ENCODE measurements around the gene PDLIM5. TPM values are rescaled to one million over a fixed set of nuclear protein-coding genes. Genes with fewer than 3 reads are reported as not detected.
A peak's percentile ranks its signal among the peaks of the same experiment; 100 is the strongest.

The PDLIM5 gene
- total RNA-seq, 1 experiment from 2014 or later = 44.7 TPM

- no TSS peak for BruUV-seq (replicated peaks)
- TF ChIP-seq, protein P1, sequence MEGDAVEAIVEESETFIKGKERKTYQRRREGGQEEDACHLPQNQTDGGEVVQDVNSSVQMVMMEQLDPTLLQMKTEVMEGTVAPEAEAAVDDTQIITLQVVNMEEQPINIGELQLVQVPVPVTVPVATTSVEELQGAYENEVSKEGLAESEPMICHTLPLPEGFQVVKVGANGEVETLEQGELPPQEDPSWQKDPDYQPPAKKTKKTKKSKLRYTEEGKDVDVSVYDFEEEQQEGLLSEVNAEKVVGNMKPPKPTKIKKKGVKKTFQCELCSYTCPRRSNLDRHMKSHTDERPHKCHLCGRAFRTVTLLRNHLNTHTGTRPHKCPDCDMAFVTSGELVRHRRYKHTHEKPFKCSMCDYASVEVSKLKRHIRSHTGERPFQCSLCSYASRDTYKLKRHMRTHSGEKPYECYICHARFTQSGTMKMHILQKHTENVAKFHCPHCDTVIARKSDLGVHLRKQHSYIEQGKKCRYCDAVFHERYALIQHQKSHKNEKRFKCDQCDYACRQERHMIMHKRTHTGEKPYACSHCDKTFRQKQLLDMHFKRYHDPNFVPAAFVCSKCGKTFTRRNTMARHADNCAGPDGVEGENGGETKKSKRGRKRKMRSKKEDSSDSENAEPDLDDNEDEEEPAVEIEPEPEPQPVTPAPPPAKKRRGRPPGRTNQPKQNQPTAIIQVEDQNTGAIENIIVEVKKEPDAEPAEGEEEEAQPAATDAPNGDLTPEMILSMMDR (IDR thresholded peaks at IDR 0.05) = no peak
- TF ChIP-seq SIN3A (IDR thresholded peaks at IDR 0.05; ENCODE audit: borderline replicate concordance, insufficient read depth, low read depth, low read length) = no peak
- Histone ChIP-seq H3K27me3 (ENCODE audit: control insufficient read depth, insufficient read depth, low read length) (no peaks in the 10 kb centered on the region), H3K36me3 (ENCODE audit: control insufficient read depth, insufficient read depth, low read length) (no peaks in the 10 kb centered on the region), H3K4me1 (ENCODE audit: control insufficient read depth, insufficient read depth, low read length) (no peaks in the 10 kb centered on the region), H3K9me3 (ENCODE audit: control insufficient read depth, insufficient read depth, low read depth, low read length) (no peaks in the 10 kb centered on the region), H3K4me3 (ENCODE audit: low read depth in 2 of 2, low read length in 2 of 2) (no peak overlapping the region), H3K27ac (ENCODE audit: low read length) (no peak overlapping the region)
- DNase-seq (ENCODE audit: low read depth, low spot score) (no peak), ATAC-seq (no peak)
- intact Hi-C loops (cut with micrococcal nuclease; ENCODE audit: unreplicated experiment) = no loop called here
- in situ Hi-C loops (cut with HindIII; ENCODE audit: low pct_unique_long_range_greater_than_20kb, low sequenced_read_pairs) = no loop called here
- ChIA-PET CTCF (no interaction called here), POLR2A (no interaction called here)
Measured at GRCh38 chr4:94523033-94523580, 71.4 kb downstream of the PDLIM5 start.

DNA sequence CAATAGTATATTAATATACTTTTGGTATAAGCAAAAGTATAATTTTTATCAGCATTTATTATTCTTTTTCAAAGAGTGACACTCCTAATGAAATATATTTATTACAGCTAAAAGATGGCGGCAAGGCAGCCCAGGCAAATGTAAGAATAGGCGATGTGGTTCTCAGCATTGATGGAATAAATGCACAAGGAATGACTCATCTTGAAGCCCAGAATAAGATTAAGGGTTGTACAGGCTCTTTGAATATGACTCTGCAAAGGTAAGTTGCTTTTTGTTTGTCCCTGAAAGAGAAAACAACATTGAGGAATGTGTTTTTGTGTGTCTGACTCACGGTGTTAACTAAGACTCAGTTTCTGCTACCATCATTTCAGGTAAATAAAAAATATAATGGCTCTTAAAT lies 71.9 kb downstream of the PDLIM5 start:
- no peak for DNase-seq (ENCODE audit: low read depth, low spot score)
- POLR2A ChIA-PET = no interaction called here

GRCh38 chr4:94525993-94526728 lies 74.4 kb downstream of the PDLIM5 start:
- TSS peak; percentile 37 for BruUV-seq (replicated peaks)
- H3K27me3 ChIP-seq (ENCODE audit: control insufficient read depth, insufficient read depth, low read length) = no peaks in the 10 kb centered on the region
- TF ChIP-seq, protein P1 (IDR thresholded peaks at IDR 0.05) = no peak
- TF ChIP-seq TCF7L2 (IDR thresholded peaks at IDR 0.05; ENCODE audit: low read depth, low read length) (no peak), POLR2AphosphoS5 (IDR thresholded peaks at IDR 0.05; ENCODE audit: low read depth, low read length) (no peak), REST (IDR thresholded peaks at IDR 0.05; ENCODE audit: insufficient read depth in 1 of 2, low read depth in 2 of 2, low read length in 1 of 2) (no peak), SIN3A (IDR thresholded peaks at IDR 0.05; ENCODE audit: borderline replicate concordance, insufficient read depth, low read depth, low read length) (no peak)
- DNase-seq (ENCODE audit: low read depth, low spot score) (no peak), ATAC-seq (no peak)
- H3K4me1 ChIP-seq (ENCODE audit: control insufficient read depth, insufficient read depth, low read length) = no peaks in the 10 kb centered on the region
- CTCF ChIA-PET = no interaction called here
- POLR2A ChIA-PET = interaction anchor here (0.6 to 0.7 kb wide), 2 partner anchors 35 to 94 kb away, joined by 3 to 6 read pairs; no protein-coding TSS in a partner anchor
- H3K27ac ChIP-seq (ENCODE audit: low read length) = no peak overlapping the region
- H3K36me3 ChIP-seq (ENCODE audit: control insufficient read depth, insufficient read depth, low read length) = no peaks in the 10 kb centered on the region
- in situ Hi-C loops (cut with HindIII; ENCODE audit: low pct_unique_long_range_greater_than_20kb, low sequenced_read_pairs) = no loop called here
- H3K9me3 ChIP-seq (ENCODE audit: control insufficient read depth, insufficient read depth, low read depth, low read length) = no peaks in the 10 kb centered on the region
- intact Hi-C loops (cut with micrococcal nuclease; ENCODE audit: unreplicated experiment) = no loop called here
- no peak overlapping the region for H3K4me3 ChIP-seq (ENCODE audit: low read depth in 2 of 2, low read length in 2 of 2)

More for the DNA sequence above, 71.9 kb downstream of the PDLIM5 start:
- CTCF ChIA-PET = no interaction called here
- no peak for ATAC-seq
- TF ChIP-seq SIN3A (IDR thresholded peaks at IDR 0.05; ENCODE audit: borderline replicate concordance, insufficient read depth, low read depth, low read length) = no peak
- no peak for TF ChIP-seq POLR2AphosphoS5 (IDR thresholded peaks at IDR 0.05; ENCODE audit: low read depth, low read length)
- intact Hi-C loops (cut with micrococcal nuclease; ENCODE audit: unreplicated experiment) = no loop called here
- H3K4me1 ChIP-seq (ENCODE audit: control insufficient read depth, insufficient read depth, low read length) = no peaks in the 10 kb centered on the region
- no TSS peak for BruUV-seq (replicated peaks)
- no peaks in the 10 kb centered on the region for H3K27me3 ChIP-seq (ENCODE audit: control insufficient read depth, insufficient read depth, low read length)
- H3K27ac ChIP-seq (ENCODE audit: low read length) = no peak overlapping the region
- H3K9me3 ChIP-seq (ENCODE audit: control insufficient read depth, insufficient read depth, low read depth, low read length) = no peaks in the 10 kb centered on the region
- no peak overlapping the region for H3K4me3 ChIP-seq (ENCODE audit: low read depth in 2 of 2, low read length in 2 of 2)
- H3K36me3 ChIP-seq (ENCODE audit: control insufficient read depth, insufficient read depth, low read length) = no peaks in the 10 kb centered on the region
- in situ Hi-C loops (cut with HindIII; ENCODE audit: low pct_unique_long_range_greater_than_20kb, low sequenced_read_pairs) = no loop called here
